Activated naive CD8-positive, alpha-beta T cell treated with anti-CD3 and anti-CD28 coated beads, Interleukin-2, amount 10 ng/mL, durations not matched to agents 7 days and 5 days (primary cell): ENCODE data around the gene ABHD2. TPM values are rescaled to one million over a fixed set of nuclear protein-coding genes. Genes with fewer than 3 reads are reported as not detected.
A peak's percentile ranks its signal among the peaks of the same experiment; 100 is the strongest.
"Not testable (repeated sequence)": the region's sequence is repeated elsewhere in the genome, so short reads cannot be mapped to it uniquely, and the experiment has no call there.

Experiments used
- ATAC-seq: fragments of 150-1000 bp; cut with Tn5 transposase; one replicate; pipeline ENCODE4 v1.10.0; 2021; ENCODE audit warnings: low read depth, moderate library complexity
- POLR2A ChIA-PET: fragments of 350-600 bp; sonication (Branson Sonifier 250); formaldehyde crosslinking; loops from one replicate; lab custom pipeline; 2021; ENCODE audit warnings: antibody characterized with exemption; lab: Charles Lee
- DNase-seq: peaks from one replicate; pipeline ENCODE4 v3.0.0; 2021
- H3K27ac Mint-ChIP-seq: one replicate; pipeline ENCODE4 v1.8.0; 2022; ENCODE audit warnings: mild to moderate bottlenecking, mixed read lengths
- H3K27me3 Mint-ChIP-seq: one replicate; pipeline ENCODE4 v1.8.0; 2022; ENCODE audit warnings: mild to moderate bottlenecking, moderate library complexity, mixed read lengths
- H3K36me3 Mint-ChIP-seq: one replicate; pipeline ENCODE4 v1.8.0; 2021; ENCODE audit warnings: mild to moderate bottlenecking, mixed read lengths
- H3K4me1 Mint-ChIP-seq: one replicate; pipeline ENCODE4 v1.8.0; 2021; ENCODE audit warnings: mixed read lengths
- H3K4me3 Mint-ChIP-seq: one replicate; pipeline ENCODE4 v1.8.0; 2022; ENCODE audit warnings: mild to moderate bottlenecking, moderate library complexity, mixed read lengths
- H3K9me3 Mint-ChIP-seq: one replicate; pipeline ENCODE4 v1.8.0; 2021; ENCODE audit warnings: mixed read lengths
- total RNA-seq, 2 experiments: library from RNA; stranded (reverse); gene quantifications; one replicate each; pipeline ENCODE4 v1.2.3, GENCODE V29; 2021

Gene ABHD2
- total RNA-seq, 2 experiments from 2014 or later = 54.1 to 62.8 TPM

DNA sequence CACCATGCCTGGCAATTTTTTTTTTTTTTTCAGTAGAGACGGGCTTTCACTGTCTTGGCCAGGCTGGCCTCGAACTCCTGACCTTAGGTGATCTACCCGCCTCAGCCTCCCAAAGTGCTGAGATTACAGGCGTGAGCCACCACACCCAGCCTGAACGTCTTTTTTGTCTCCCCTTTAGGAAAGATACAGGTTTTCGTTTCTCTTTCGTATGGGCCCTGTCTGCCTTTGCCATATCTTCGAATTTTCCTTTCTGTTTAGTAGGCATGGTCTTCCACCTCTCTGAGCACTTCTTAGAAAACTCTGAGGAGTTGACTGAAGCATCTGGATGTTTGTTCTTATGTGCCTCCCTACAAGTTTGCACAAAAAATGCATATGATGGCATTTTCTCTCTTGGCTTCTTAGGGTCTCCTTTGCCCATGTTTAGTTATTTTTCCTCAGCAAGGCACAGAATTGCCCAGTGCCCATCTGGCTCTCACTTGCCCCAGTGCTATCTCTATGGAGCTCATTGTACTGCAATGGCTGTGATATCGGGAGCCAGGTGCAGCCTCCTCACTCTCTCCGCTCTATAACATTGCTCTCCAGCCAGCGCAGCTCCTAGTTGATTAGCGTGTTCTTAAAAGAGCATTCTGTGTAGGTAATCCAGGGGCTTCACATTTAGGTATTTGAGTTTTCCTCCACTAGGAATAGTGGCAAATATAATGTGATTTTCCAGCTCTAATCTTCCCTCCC, 48.0 kb downstream of the ABHD2 start:
- no peaks in the 10 kb centered on the region for H3K27me3 Mint-ChIP-seq
- peak overlapping the region; percentile 7 for H3K4me3 Mint-ChIP-seq
- peaks cover 28% of the 10 kb centered on the region for H3K4me1 Mint-ChIP-seq
- peaks cover 28% of the 10 kb centered on the region for H3K36me3 Mint-ChIP-seq
- DNase-seq (no peak), ATAC-seq (no peak)
- H3K27ac Mint-ChIP-seq = peak overlapping the region; percentile 57
- POLR2A ChIA-PET = interaction anchor here (0.8 kb wide), 1 partner anchor 44 kb away, joined by 3 read pairs; no protein-coding TSS in a partner anchor
- H3K9me3 Mint-ChIP-seq = no peaks in the 10 kb centered on the region

DNA sequence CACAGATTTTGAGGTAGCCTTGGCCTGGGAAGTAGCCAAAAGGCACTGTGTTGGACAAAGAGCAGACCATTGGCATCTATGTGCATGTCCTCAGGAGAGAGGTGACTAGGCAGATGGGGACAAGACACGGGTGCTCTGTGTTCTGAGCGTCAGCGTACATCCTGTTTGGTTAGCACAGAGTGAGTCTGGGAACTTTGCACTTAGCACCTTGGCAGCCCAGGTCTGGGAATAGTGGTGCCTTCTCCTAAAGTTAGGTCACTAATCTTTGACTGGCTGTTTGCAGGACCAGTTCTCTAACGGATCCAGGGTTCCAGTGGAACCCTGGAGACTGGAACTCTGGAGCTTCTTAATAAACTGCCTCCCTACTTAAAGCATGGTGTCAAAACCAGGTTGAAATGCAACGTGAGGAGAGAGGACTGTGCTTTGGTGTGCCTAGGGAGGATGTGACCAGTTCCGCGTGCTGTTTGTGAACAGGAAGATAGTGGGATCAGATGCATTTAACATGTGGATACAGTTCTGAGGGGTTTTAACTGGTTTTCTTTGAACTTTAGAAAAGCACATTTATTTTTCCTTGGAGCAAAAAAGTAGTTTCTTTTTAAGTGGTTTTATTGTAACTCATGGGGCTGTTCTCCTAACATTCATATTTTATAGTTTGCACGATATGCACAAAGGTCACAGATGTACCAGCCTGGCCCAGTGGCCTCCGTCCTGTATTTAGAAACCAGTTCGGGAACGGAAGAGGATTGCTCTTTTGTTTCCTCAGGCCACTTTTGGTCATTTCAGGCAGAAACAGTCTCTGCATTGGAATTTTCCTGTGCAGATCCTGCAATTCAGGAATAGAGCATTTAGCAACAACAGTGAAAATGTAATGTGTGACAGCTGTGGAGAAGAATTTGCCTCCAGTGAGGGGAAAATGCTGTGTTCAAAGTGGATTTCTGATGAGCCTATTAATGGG, 48.8 kb downstream of the ABHD2 start:
- Mint-ChIP-seq H3K27me3 (no peaks in the 10 kb centered on the region), H3K27ac (peak overlapping the region; percentile 57), H3K4me1 (peaks cover 28% of the 10 kb centered on the region), H3K36me3 (peaks cover 29% of the 10 kb centered on the region), H3K9me3 (no peaks in the 10 kb centered on the region), H3K4me3 (peak overlapping the region; percentile 7)
- ATAC-seq (peak; percentile 86), DNase-seq (no peak)
- POLR2A ChIA-PET = interaction anchor here (0.8 to 1.5 kb wide), 2 partner anchors 45 to 46 kb away, joined by 3 read pairs; no protein-coding TSS in a partner anchor

DNA sequence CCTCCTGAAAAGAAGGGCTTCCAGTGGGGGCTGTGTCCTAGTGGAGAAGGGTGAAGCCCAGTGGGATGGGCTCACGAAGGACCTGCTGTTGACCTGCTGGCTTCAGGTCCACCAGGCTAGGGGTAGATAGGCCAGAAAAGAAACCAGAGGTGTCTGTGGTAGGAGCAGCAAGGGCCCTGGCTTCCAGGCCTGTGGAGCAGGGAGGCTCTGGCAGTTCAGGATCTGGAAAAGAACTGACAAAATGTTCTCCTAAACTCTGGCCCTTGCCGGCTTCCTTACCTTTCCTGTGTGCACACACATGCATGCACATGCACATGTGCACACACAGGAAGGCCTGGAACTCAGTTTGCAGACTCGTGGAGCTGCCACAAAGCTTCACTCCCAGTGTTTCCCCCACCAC, 49.7 kb downstream of the ABHD2 start:
- Mint-ChIP-seq H3K36me3 (peaks cover 29% of the 10 kb centered on the region), H3K4me3 (no peak overlapping the region), H3K9me3 (no peaks in the 10 kb centered on the region), H3K4me1 (peaks cover 28% of the 10 kb centered on the region), H3K27ac (no peak overlapping the region), H3K27me3 (no peaks in the 10 kb centered on the region)
- DNase-seq (no peak), ATAC-seq (no peak)
- POLR2A ChIA-PET = interaction anchor here (0.6 to 1.5 kb wide), 2 partner anchors 14 to 47 kb away, joined by 3 read pairs; no protein-coding TSS in a partner anchor

DNA sequence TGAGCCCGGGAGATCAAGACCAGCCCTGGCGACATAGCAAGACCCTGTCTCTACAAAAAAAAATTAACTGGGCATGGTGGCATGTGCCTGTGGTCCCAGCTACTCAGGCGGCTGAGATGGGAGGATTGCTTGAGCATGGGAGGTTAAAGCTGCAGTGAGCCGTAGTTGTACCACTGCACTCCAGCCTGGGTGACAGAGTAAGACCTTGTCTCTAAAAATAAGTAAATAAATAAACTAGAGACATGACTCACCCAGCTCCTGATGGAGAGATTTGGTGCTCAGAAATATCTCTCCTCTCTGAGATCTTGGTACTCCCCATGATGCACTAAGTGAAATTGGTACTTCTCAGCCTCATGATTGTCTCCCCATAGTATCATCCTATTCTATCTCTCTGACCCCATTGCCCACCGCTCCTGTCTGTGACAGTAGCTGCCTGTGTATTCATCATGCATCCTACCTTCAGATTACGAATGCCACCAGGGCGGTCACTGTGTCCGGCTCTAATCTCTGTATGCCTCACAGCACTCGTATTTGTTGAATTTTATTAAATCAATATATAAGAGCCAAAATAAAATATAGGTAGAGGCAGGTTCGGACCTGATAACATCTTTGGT, 50.9 kb downstream of the ABHD2 start:
- ATAC-seq = no peak
- POLR2A ChIA-PET = interaction anchor here (0.6 kb wide), 1 partner anchor 78 kb away, joined by 3 read pairs; no protein-coding TSS in a partner anchor
- H3K36me3 Mint-ChIP-seq = peaks cover 25% of the 10 kb centered on the region
- H3K27me3 Mint-ChIP-seq = no peaks in the 10 kb centered on the region
- H3K9me3 Mint-ChIP-seq = no peaks in the 10 kb centered on the region
- peaks cover 28% of the 10 kb centered on the region for H3K4me1 Mint-ChIP-seq
- peak overlapping the region; percentile 22 for H3K27ac Mint-ChIP-seq
- no peak overlapping the region for H3K4me3 Mint-ChIP-seq
- DNase-seq = no peak

DNA sequence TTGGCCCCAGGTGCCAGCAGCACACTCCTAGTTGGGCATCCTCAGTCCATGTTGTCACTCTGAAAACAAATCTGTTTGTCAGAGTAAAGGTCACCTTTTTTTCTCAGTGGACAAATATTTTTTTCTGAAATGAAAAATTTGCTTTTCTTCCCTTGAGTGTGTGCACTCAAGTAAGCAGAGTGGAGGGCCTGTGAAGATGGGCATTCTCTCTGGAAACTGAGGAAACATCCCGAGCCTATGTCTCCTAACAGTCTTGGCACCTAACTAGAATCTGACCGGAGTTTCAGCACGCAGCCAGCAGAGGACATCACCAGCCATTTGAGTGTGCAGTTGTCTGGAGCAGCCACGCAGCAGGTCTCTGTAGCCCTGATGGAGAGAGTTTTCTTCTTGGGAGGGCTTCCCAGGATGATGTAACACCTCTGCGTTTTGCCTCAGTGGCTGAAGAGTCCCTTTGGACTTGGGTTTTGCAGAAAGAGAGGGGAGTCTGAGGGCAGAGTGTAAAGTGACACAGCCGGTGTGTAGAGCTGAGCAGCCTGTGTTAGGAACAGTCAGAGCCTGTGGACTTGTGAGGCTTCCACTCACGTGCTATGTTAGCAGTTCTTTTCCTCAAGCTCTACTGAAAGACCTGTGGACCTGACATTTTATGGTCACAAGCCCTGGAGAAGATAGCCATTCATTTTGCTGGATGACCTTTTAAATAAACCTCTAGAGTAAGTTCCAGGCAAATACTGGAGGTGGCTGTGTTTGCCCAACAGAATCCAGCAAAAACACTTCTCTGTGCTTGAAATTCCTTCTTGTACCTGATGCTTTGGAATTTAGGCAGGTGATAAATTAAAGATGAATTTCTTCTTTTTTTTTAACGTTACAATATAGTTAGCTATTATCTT, 51.6 kb downstream of the ABHD2 start:
- peaks cover 27% of the 10 kb centered on the region for H3K36me3 Mint-ChIP-seq
- H3K27me3 Mint-ChIP-seq = no peaks in the 10 kb centered on the region
- no peak overlapping the region for H3K4me3 Mint-ChIP-seq
- ATAC-seq (no peak), DNase-seq (no peak)
- H3K4me1 Mint-ChIP-seq = peaks cover 30% of the 10 kb centered on the region
- no peaks in the 10 kb centered on the region for H3K9me3 Mint-ChIP-seq
- POLR2A ChIA-PET = no interaction called here
- no peak overlapping the region for H3K27ac Mint-ChIP-seq

- DNase-seq = no peak
- H3K36me3 Mint-ChIP-seq = peaks cover 25% of the 10 kb centered on the region
- no peaks in the 10 kb centered on the region for H3K9me3 Mint-ChIP-seq
- POLR2A ChIA-PET = no interaction called here
- peaks cover 29% of the 10 kb centered on the region for H3K4me1 Mint-ChIP-seq
- no peaks in the 10 kb centered on the region for H3K27me3 Mint-ChIP-seq
- H3K27ac Mint-ChIP-seq = no peak overlapping the region
- H3K4me3 Mint-ChIP-seq = no peak overlapping the region
- no peak for ATAC-seq
Measured at GRCh38 chr15:89140595-89140994, 52.3 kb downstream of the ABHD2 start.

DNA sequence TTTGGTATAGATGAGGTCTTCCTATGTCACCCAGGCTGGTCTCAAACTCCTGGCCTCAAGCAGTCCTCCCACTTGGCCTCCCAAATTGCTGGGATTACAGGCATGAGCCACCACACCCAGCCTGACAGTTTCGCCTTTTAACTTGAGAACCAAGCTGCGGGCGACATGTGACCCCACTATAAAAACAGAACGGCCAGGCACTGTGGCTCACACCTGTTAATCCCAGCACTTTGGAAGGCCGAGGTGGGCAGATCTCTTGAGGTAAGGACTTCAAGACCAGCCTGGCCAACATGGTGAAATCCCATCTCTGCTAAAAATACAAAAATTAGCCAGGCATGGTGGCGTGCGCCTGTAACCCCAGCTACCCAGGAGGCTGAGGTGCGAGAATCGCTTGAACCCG, 52.9 kb downstream of the ABHD2 start:
- ATAC-seq, H3K27ac Mint-ChIP-seq, DNase-seq, H3K9me3 Mint-ChIP-seq, H3K4me3 Mint-ChIP-seq, POLR2A ChIA-PET, H3K27me3 Mint-ChIP-seq: not testable (repeated sequence)
- Mint-ChIP-seq H3K4me1 (peaks cover 27% of the 10 kb centered on the region), H3K36me3 (peaks cover 27% of the 10 kb centered on the region)

DNA sequence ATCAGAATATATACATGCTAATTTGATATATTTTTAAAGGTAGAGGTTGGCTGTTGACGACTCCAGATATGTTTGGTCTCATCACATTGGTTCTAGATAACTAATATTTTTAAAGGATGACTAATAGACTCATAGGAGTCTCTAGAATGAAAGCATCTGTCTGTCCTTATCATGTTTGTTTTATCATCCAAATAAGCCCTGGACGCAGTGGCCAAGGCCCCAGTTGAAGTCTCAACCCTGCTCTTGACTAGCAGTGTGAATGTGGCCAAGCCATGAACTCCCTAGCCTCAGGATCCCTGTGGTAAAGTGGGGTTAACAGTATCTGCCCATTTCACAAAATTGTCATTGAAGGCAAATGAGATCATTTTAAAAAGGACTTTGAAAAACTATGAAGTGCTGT, 53.6 kb downstream of the ABHD2 start:
- ATAC-seq (no peak), DNase-seq (no peak)
- H3K27me3 Mint-ChIP-seq = no peaks in the 10 kb centered on the region
- H3K4me1 Mint-ChIP-seq = peaks cover 20% of the 10 kb centered on the region
- no peak overlapping the region for H3K27ac Mint-ChIP-seq
- peaks cover 19% of the 10 kb centered on the region for H3K36me3 Mint-ChIP-seq
- no peak overlapping the region for H3K4me3 Mint-ChIP-seq
- POLR2A ChIA-PET = no interaction called here
- no peaks in the 10 kb centered on the region for H3K9me3 Mint-ChIP-seq

DNA sequence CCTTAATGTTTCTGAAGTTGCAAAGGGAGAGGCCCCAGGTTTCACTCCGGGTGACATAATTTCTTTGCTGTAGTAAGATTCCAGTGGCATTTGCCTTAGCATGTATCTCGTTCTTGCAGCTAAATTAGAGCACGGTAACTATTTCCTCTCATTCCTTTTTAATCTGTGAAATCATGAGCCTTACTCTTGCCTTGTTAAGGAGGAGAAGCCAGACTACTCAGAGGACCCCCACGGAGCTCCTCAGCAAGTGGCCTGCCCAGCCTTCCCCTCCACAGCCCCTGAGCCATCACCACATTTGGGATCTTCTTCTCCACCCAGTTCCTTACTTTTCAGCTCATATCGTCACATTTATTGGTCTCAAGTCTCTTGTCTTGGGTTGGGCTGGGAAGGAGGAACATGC, 54.2 kb downstream of the ABHD2 start:
- no peaks in the 10 kb centered on the region for H3K9me3 Mint-ChIP-seq
- POLR2A ChIA-PET = no interaction called here
- ATAC-seq = no peak
- no peak overlapping the region for H3K4me3 Mint-ChIP-seq
- no peak overlapping the region for H3K27ac Mint-ChIP-seq
- no peak for DNase-seq
- H3K4me1 Mint-ChIP-seq = peaks cover 16% of the 10 kb centered on the region
- peaks cover 16% of the 10 kb centered on the region for H3K36me3 Mint-ChIP-seq
- no peaks in the 10 kb centered on the region for H3K27me3 Mint-ChIP-seq

- POLR2A ChIA-PET = interaction anchor here (0.7 to 0.8 kb wide), 2 partner anchors 77 to 101 kb away, joined by 3 read pairs; no protein-coding TSS in a partner anchor
- H3K4me3 Mint-ChIP-seq = no peak overlapping the region
Measured at GRCh38 chr15:89143503-89144162, 55.4 kb downstream of the ABHD2 start.

DNA sequence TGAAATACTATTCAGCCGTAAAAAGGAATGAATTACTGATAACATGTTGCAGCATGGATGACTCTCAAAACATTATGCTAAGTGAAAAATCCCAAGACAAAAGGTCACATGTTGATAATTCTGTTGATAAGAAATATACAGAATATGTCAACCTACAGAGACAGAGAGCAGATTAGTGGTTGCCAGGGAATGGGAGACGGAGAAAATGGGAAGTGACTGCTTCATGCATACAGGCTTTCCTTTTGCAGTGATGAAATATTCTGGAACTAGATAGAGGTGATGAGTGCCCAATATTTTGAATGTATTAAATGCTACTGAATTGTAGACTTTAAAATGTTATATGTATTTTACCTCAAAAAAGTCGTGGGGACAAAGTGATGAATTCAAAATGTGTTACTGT, 56.2 kb downstream of the ABHD2 start:
- Mint-ChIP-seq H3K36me3 (peaks cover 14% of the 10 kb centered on the region), H3K9me3 (no peaks in the 10 kb centered on the region), H3K27me3 (no peaks in the 10 kb centered on the region), H3K4me3 (no peak overlapping the region), H3K4me1 (peaks cover 16% of the 10 kb centered on the region), H3K27ac (no peak overlapping the region)
- ATAC-seq (no peak), DNase-seq (no peak)
- POLR2A ChIA-PET = no interaction called here

More at GRCh38 chr15:89143503-89144162, 55.4 kb downstream of the ABHD2 start:
- DNase-seq (no peak), ATAC-seq (peak; percentile 72)
- H3K36me3 Mint-ChIP-seq = peaks cover 16% of the 10 kb centered on the region
- H3K27ac Mint-ChIP-seq = no peak overlapping the region
- H3K4me1 Mint-ChIP-seq = peaks cover 16% of the 10 kb centered on the region
- H3K9me3 Mint-ChIP-seq = no peaks in the 10 kb centered on the region
- no peaks in the 10 kb centered on the region for H3K27me3 Mint-ChIP-seq

- H3K27me3 Mint-ChIP-seq = no peaks in the 10 kb centered on the region
- H3K4me1 Mint-ChIP-seq = peaks cover 14% of the 10 kb centered on the region
- DNase-seq (no peak), ATAC-seq (no peak)
- H3K27ac Mint-ChIP-seq = no peak overlapping the region
- no peaks in the 10 kb centered on the region for H3K9me3 Mint-ChIP-seq
- no peak overlapping the region for H3K4me3 Mint-ChIP-seq
- POLR2A ChIA-PET = no interaction called here
- H3K36me3 Mint-ChIP-seq = peaks cover 12% of the 10 kb centered on the region
Measured at GRCh38 chr15:89146366-89146765, 58.1 kb downstream of the ABHD2 start.
